GM19452 (cell line): Measurements from ENCODE around the gene B3GNT3.

Experiments used
- ATAC-seq: cut with Tn5 transposase; IDR thresholded peaks from one replicate; pipeline ENCODE4 v1.9.1; 2021; ENCODE audit not compliant: unreplicated experiment

The B3GNT3 gene

DNA sequence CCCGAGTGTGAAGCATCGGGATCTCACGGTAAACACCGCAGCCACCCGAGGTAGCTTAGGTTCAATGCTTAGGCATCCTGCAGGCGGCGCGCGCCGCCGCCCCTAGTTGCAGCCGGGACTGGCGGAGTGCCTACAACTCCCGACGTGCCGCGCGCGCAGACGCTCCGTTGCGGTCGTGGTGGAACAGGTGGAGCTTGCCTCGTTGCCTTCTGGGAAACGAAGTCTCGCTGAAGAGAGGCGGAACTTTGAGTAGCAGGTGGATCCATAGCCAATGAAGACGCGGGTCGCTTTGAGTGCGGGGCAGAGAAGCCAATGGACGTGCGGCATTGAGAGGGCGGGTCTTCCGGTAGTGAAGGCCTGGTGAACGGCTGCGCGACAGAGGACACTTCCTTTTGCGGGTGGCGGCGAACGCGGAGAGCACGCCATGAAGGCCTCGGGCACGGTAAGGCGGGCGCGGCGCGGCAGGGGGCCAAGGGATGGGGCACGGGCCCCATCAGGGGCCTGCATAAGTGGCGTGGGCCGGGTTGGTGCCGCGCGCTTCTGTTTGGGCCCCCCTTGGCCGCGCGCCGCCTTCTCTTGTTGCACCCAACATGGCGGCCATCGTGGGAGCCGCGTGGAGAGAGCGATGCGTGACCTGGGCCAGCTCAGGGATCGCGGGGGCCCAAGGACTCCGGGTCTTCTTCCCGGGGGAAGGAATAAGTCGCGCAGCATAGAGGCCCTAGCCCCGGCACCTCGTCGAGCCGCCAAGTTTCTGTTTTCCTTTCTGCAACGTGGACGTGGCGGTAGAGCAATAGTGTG is 64.8 kb downstream of the B3GNT3 start, which contains the start of gene RPL18A:
Gene RPL18A, plus strand, starts transcription at position 378 of the 798 bp plus-strand sequence. Its CDS starts 47 bp downstream, at position 425.
- ATAC-seq = peak; percentile 91

DNA sequence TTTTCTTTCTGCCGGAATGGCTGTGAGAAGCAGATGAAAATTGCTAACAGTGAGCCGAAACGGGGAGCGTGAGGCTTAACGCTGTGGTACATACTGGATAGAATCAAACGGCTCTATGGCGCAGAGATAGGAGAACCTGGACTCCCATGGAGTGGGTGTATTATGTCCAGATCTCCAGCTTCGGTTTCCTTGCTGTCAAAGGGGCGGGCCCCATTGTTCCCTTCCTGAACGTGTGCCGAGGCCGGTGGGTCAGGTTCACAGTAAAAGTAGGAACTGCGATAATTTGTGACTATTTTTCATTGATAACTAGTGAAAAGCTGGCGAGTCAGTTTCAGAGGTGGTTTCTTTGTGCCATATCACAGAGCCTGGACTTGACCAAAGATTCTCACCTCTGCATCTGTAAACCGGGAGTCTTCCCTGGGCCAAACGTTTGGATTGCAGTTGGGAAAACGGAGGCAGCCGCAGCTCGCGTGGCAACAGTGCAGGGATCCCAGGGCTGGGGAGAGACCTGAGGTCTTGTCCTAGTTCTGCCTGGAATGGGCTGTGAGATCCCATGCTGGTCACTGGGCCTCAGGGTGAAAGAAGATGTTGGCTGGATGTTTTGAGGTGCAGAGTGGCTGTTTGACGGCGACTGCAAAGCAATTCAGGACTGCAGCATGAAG is 65.5 kb downstream of the B3GNT3 start:
- ATAC-seq = no peak

DNA sequence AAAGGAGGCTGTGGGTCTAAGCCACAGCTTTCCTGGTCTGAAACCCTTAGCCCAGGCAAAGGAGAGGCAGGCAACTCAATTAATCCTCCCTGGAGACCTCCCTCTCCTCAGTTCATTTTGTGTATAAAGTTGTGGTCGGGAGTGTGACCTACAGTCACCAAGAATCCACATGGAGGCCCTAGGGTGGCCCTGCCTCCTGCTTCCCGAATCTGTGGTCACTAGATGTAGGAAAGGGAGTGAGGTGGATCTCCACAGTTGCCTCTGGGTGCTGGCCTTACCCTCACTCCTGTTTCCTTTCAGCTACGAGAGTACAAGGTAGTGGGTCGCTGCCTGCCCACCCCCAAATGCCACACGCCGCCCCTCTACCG is 66.0 kb downstream of the B3GNT3 start:
- ATAC-seq = no peak

DNA sequence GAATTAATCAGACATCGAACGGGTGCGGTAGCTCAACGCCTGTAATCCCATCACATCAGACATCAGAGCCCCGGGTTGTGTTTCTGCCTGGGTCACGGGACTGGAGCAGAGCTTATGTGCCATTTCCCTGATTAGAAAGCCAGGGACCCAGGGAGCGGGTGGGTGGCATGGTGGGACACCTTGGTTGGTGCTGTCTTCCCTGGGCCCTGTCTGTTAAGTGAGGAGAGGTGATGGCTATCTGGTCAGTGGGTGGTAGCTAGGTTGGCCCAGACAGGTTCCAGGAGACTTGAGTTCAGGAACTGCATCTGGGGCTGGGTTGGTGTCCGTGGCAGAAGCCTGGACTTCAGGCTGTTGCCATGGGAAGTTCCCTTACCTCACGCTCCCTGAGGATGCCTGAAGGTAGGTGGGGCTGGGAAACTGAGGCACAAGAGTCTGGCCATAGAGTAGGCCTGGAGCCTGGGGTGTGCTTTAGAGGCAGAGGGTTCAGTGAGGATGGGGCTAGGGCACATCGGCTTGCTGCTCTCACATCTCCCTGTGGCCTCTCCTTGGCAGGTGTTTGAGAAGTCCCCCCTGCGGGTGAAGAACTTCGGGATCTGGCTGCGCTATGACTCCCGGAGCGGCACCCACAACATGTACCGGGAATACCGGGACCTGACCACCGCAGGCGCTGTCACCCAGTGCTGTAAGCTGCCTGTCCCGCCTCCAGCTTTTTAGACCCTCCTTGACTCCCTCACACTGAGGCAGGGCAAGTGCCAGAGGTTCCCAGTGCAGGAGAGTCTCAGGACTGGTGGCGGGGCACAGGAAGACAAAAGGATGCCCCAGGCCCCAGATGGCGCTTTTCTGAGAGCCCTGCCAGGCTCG is 66.8 kb downstream of the B3GNT3 start:
- no peak for ATAC-seq

DNA sequence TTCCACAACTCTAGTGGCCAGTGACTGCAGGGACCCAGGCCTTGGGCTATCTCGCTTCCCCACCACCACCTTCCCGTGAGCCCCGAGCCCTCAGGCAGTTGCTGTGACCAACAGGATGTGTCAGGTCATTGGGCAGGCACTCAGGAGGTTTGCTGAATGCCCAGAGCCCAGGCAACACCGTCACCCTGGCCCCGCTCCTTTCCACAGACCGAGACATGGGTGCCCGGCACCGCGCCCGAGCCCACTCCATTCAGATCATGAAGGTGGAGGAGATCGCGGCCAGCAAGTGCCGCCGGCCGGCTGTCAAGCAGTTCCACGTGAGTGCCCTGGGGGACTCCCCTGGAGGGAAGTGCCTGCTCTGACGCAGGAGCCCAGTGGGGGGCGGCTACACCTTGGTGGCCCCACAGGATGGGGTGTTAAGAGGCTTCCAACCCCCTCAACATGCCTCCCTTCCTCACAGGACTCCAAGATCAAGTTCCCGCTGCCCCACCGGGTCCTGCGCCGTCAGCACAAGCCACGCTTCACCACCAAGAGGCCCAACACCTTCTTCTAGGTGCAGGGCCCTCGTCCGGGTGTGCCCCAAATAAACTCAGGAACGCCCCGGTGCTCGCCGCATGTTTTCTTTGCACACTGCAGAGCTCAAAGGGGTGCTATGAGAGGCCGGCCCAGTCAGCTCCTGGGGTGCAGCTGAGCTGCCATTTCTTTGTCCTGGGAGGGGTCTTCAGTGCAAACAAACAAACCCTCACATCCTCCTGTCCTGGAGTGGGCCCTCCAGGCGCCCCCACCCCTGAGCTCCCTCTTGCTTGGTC is 68.0 kb downstream of the B3GNT3 start:
- ATAC-seq = no peak
